Measurements from ENCODE around the gene IGSF22.
"Not testable (repeated sequence)": the region's sequence is repeated elsewhere in the genome, so short reads cannot be mapped to it uniquely, and the experiment has no call there.

IGSF22 gene

GRCh38 chr11:18677560-18677959 lies 48.4 kb downstream of the IGSF22 start:
- Histone ChIP-seq H3K36me3 (ENCODE audit: low read depth) (no peaks in the 10 kb centered on the region), H3K4me1 (ENCODE audit: insufficient read depth, poor library complexity, severe bottlenecking) (peaks cover 17% of the 10 kb centered on the region), H3K4me3 (ENCODE audit: severe bottlenecking) (no peak overlapping the region), H3K27ac (ENCODE audit: poor library complexity, severe bottlenecking) (peak overlapping the region; percentile 80), H3K9me3 (ENCODE audit: severe bottlenecking) (no peaks in the 10 kb centered on the region), H3K27me3 (ENCODE audit: insufficient read depth, poor library complexity, severe bottlenecking) (no peaks in the 10 kb centered on the region)
- TF ChIP-seq CTCF (IDR thresholded peaks at IDR 0.05; ENCODE audit: poor library complexity, severe bottlenecking) = no peak
- ATAC-seq (ENCODE audit: low read depth) (no peak), DNase-seq (ENCODE audit: low spot score) (no peak)

- no peak overlapping the region for H3K4me3 ChIP-seq (ENCODE audit: severe bottlenecking)
- DNase-seq (ENCODE audit: low spot score) (no peak), ATAC-seq (ENCODE audit: low read depth) (peak; percentile 98)
- peak overlapping the region; percentile 80 for H3K27ac ChIP-seq (ENCODE audit: poor library complexity, severe bottlenecking)
- no peaks in the 10 kb centered on the region for H3K27me3 ChIP-seq (ENCODE audit: insufficient read depth, poor library complexity, severe bottlenecking)
- peaks cover 17% of the 10 kb centered on the region for H3K4me1 ChIP-seq (ENCODE audit: insufficient read depth, poor library complexity, severe bottlenecking)
- H3K36me3 ChIP-seq (ENCODE audit: low read depth) = no peaks in the 10 kb centered on the region
- TF ChIP-seq CTCF (IDR thresholded peaks at IDR 0.05; ENCODE audit: poor library complexity, severe bottlenecking) = no peak
- no peaks in the 10 kb centered on the region for H3K9me3 ChIP-seq (ENCODE audit: severe bottlenecking)
Measured at GRCh38 chr11:18676803-18677202, 49.2 kb downstream of the IGSF22 start.

GRCh38 chr11:18672209-18672608 lies 53.8 kb downstream of the IGSF22 start:
- not testable (repeated sequence) for DNase-seq (ENCODE audit: low spot score); H3K36me3 ChIP-seq (ENCODE audit: low read depth); ATAC-seq (ENCODE audit: low read depth); H3K4me3 ChIP-seq (ENCODE audit: severe bottlenecking); H3K9me3 ChIP-seq (ENCODE audit: severe bottlenecking); H3K27ac ChIP-seq (ENCODE audit: poor library complexity, severe bottlenecking); H3K27me3 ChIP-seq (ENCODE audit: insufficient read depth, poor library complexity, severe bottlenecking)
- peaks cover 26% of the 10 kb centered on the region for H3K4me1 ChIP-seq (ENCODE audit: insufficient read depth, poor library complexity, severe bottlenecking)

GRCh38 chr11:18671246-18671645 lies 54.7 kb downstream of the IGSF22 start:
- Histone ChIP-seq H3K9me3 (ENCODE audit: severe bottlenecking) (no peaks in the 10 kb centered on the region), H3K27ac (ENCODE audit: poor library complexity, severe bottlenecking) (peak overlapping the region; percentile 66), H3K4me3 (ENCODE audit: severe bottlenecking) (no peak overlapping the region), H3K4me1 (ENCODE audit: insufficient read depth, poor library complexity, severe bottlenecking) (peaks cover 17% of the 10 kb centered on the region), H3K36me3 (ENCODE audit: low read depth) (no peaks in the 10 kb centered on the region), H3K27me3 (ENCODE audit: insufficient read depth, poor library complexity, severe bottlenecking) (no peaks in the 10 kb centered on the region)
- DNase-seq (ENCODE audit: low spot score) (no peak), ATAC-seq (ENCODE audit: low read depth) (no peak)
- TF ChIP-seq CTCF (IDR thresholded peaks at IDR 0.05; ENCODE audit: poor library complexity, severe bottlenecking) = no peak

- Histone ChIP-seq H3K36me3 (ENCODE audit: low read depth) (no peaks in the 10 kb centered on the region), H3K4me3 (ENCODE audit: severe bottlenecking) (no peak overlapping the region), H3K27me3 (ENCODE audit: insufficient read depth, poor library complexity, severe bottlenecking) (no peaks in the 10 kb centered on the region), H3K4me1 (ENCODE audit: insufficient read depth, poor library complexity, severe bottlenecking) (peaks cover 15% of the 10 kb centered on the region), H3K9me3 (ENCODE audit: severe bottlenecking) (no peaks in the 10 kb centered on the region), H3K27ac (ENCODE audit: poor library complexity, severe bottlenecking) (peak overlapping the region; percentile 66)
- DNase-seq (ENCODE audit: low spot score) = peak; percentile 14
- TF ChIP-seq CTCF (IDR thresholded peaks at IDR 0.05; ENCODE audit: poor library complexity, severe bottlenecking) = no peak
- no peak; the same call in 2 of the 3 replicates for ATAC-seq (ENCODE audit: low read depth)
Measured at GRCh38 chr11:18669711-18670110, 56.3 kb downstream of the IGSF22 start.
